ENCODE data around the gene AP5Z1.

DNA sequence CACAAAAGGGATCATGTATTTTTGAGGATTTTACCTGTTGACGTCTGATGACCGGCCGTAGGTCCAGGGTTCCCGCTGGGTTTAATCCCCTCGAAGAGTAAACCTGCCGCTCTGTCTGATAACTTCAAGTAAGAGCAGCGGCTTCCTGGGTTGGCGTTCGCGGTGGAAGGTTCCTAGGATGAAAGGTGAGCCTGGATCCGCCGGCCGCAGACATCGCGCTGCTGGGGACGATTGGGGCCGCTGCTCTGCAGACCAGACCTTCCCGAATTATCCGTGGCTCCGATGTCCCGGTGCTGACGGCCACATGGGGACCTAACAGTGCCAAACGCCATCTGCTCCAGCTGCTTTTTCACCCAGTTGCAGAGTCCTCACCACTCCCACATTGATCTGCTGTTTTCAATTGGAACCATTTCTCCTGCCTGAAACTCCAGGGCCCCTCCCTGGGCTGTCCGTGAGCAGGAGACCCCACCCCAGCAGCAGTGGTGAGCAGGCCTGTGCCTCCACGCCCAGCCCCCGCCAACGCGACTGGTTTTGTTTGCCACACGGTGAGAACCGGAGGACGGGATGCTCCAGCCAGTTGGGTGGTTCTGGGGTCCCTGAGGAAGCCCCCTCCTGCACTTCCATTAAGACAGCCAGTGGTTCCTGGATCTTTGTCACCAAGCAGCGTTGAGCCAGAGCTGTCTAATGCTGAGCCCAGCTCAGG is 12.2 kb upstream of the AP5Z1 start:
- TF ChIP-seq, protein P1, sequence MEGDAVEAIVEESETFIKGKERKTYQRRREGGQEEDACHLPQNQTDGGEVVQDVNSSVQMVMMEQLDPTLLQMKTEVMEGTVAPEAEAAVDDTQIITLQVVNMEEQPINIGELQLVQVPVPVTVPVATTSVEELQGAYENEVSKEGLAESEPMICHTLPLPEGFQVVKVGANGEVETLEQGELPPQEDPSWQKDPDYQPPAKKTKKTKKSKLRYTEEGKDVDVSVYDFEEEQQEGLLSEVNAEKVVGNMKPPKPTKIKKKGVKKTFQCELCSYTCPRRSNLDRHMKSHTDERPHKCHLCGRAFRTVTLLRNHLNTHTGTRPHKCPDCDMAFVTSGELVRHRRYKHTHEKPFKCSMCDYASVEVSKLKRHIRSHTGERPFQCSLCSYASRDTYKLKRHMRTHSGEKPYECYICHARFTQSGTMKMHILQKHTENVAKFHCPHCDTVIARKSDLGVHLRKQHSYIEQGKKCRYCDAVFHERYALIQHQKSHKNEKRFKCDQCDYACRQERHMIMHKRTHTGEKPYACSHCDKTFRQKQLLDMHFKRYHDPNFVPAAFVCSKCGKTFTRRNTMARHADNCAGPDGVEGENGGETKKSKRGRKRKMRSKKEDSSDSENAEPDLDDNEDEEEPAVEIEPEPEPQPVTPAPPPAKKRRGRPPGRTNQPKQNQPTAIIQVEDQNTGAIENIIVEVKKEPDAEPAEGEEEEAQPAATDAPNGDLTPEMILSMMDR (IDR thresholded peaks at IDR 0.05) = no peak
- TF ChIP-seq POLR2A (IDR thresholded peaks at IDR 0.05) = no peak

All from uterus (tissue), 2 donors.